IPS DF 6.9 (cell line): ENCODE results near the gene CYP2S1.
"Not testable (repeated sequence)": the region's sequence is repeated elsewhere in the genome, so short reads cannot be mapped to it uniquely, and the experiment has no call there.

Experiments used
- DNase-seq: peaks from one replicate; pipeline ENCODE4 v3.0.0-alpha.2; 2013; ENCODE audit warnings: low read depth, low spot score
- H3K27ac ChIP-seq: one replicate; pipeline ENCODE4 v1.5.1; 2013; ENCODE audit warnings: low read length, control low read depth
- H3K27me3 ChIP-seq: 2 replicates; pipeline ENCODE4 v1.6.1; 2013; ENCODE audit warnings: mild to moderate bottlenecking, low read length; ENCODE audit not compliant: control insufficient read depth, insufficient read depth
- H3K36me3 ChIP-seq: 2 replicates; pipeline ENCODE4 v1.6.1; 2013; ENCODE audit warnings: low read length; ENCODE audit not compliant: control insufficient read depth, insufficient read depth
- H3K4me1 ChIP-seq: 2 replicates; pipeline ENCODE4 v1.6.1; 2013; ENCODE audit warnings: low read length; ENCODE audit not compliant: control insufficient read depth, insufficient read depth
- H3K4me3 ChIP-seq: 2 replicates; pipeline ENCODE4 v1.5.1; 2013; ENCODE audit warnings: mild to moderate bottlenecking, low read length
- H3K9me3 ChIP-seq: 2 replicates; pipeline ENCODE4 v1.6.1; 2013; ENCODE audit warnings: low read length, inconsistent platforms; ENCODE audit not compliant: control insufficient read depth, insufficient read depth
- WGBS: extraction: QIAGEN DNeasy Blood & Tissue Kit; methylation state at CpG from one replicate; pipeline ENCODE4 v1.1.7; 2013; ENCODE audit warnings: mixed read lengths, missing lambda C conversion rate; ENCODE audit not compliant: insufficient read length, insufficient coverage; 5-methylcytosine and 5-hydroxymethylcytosine counted together

CYP2S1 gene

DNA sequence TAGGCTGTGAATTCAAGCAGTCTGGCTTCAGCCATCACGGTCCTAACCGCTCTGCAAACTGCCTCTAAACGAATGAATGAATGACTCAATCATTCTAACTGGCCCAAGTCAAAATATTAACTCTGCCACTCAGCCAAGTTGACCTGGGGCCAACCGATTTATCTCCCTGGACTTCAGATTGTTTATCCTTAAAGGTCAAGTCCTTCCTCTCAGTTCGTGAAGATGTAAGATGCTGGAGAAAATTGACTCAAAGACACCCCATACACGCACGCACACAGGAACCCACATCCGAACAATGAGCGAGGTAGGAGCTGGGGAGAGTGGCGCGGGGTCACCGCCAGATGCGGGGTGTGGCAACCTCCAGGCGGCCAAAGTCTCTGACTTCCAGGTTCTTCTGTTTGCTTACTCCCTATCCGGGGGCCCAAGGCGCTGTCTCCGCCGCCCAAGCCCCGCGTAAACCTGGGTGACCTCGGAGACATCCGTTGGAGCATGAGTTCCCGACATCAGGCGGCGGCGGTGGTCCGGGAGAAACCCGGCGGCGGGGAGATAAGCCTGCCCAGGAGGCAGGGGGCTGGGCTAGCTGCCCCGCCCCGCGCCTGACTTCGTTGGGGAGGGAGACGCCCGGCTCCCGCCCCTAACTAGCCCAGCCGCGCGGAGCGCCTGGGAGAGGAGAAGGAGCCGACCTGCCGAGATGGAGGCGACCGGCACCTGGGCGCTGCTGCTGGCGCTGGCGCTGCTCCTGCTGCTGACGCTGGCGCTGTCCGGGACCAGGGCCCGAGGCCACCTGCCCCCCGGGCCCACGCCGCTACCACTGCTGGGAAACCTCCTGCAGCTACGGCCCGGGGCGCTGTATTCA is at the start of gene CYP2S1:
Gene CYP2S1 (plus strand): TSS at position 646 of the 856 bp plus-strand sequence. CDS start 46 bp downstream, at position 692.
- peak within 1 kb of the TSS; percentile 82 for H3K4me3 ChIP-seq
- peaks cover 5% of the 10 kb centered on the region for H3K4me1 ChIP-seq
- H3K36me3 ChIP-seq = peaks cover 6% of the 10 kb centered on the region
- H3K27me3 ChIP-seq = no peaks in the 10 kb centered on the region
- peak within 1 kb of the TSS; percentile 12 for H3K27ac ChIP-seq
- WGBS = no CpG with 5 or more reads among the region's 58 CpGs
- DNase-seq = no peak
- H3K9me3 ChIP-seq = no peaks in the 10 kb centered on the region

- no peaks in the 10 kb centered on the region for H3K27me3 ChIP-seq
- no CpG with 5 or more reads among the region's 7 CpGs for WGBS
- H3K4me1 ChIP-seq = no peaks in the 10 kb centered on the region
- H3K36me3 ChIP-seq = no peaks in the 10 kb centered on the region
- no peak overlapping the region for H3K4me3 ChIP-seq
- peak; percentile 87 for DNase-seq
- no peaks in the 10 kb centered on the region for H3K9me3 ChIP-seq
- no peak overlapping the region for H3K27ac ChIP-seq
Measured at GRCh38 chr19:41144403-41144802, 48.6 kb upstream of the CYP2S1 start.

- no peak overlapping the region for H3K4me3 ChIP-seq
- DNase-seq = no peak
- no CpG with 5 or more reads among the region's 2 CpGs for WGBS
- H3K9me3 ChIP-seq = no peaks in the 10 kb centered on the region
- H3K4me1 ChIP-seq = no peaks in the 10 kb centered on the region
- H3K27ac ChIP-seq = no peak overlapping the region
- H3K27me3 ChIP-seq = no peaks in the 10 kb centered on the region
- no peaks in the 10 kb centered on the region for H3K36me3 ChIP-seq
Measured at GRCh38 chr19:41149831-41150230, 43.2 kb upstream of the CYP2S1 start.

DNA sequence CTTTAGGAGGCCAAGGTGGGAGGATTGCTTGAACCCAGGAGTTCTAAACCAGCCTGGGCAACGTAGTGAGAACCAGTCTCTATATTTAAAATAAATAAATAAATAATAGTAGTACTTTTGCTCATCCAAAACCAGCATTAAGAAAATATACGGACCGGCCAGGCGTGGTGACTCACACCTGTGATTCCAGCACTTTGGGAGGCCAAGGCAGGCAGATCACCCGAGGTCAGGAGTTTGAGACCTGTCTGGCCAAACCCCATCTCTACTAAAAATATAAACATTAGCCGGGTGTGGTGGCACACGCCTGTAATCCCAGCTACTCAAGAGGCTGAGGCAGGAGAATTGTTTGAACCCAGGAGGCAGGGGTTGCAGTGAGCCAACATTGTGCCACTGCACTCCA is 42.0 kb upstream of the CYP2S1 start:
- not testable (repeated sequence) for H3K4me1 ChIP-seq, H3K9me3 ChIP-seq, H3K4me3 ChIP-seq, H3K27me3 ChIP-seq, DNase-seq, H3K27ac ChIP-seq, H3K36me3 ChIP-seq
- WGBS = no CpG with 5 or more reads among the region's 7 CpGs

DNA sequence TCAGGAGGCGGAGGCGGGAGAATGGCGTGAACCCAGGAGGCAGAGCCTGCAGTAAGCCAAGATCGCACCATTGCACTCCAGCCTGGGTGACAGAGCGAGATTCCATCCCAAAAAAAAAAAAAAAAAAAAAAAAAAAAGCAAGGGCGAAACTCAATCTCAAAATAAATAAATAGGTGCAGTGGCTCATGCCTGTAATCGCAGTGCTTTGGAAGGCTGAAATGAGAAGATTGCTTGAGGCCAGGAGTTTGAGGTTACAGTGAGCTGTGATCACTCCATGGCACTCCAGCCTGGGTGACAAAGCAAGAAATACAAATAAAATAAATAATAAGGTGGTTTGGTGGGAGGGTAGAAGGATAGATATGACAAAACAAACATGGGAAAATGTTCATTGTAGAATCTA is 39.0 kb upstream of the CYP2S1 start:
- no peak for DNase-seq
- WGBS = no CpG with 5 or more reads among the region's 7 CpGs

DNA sequence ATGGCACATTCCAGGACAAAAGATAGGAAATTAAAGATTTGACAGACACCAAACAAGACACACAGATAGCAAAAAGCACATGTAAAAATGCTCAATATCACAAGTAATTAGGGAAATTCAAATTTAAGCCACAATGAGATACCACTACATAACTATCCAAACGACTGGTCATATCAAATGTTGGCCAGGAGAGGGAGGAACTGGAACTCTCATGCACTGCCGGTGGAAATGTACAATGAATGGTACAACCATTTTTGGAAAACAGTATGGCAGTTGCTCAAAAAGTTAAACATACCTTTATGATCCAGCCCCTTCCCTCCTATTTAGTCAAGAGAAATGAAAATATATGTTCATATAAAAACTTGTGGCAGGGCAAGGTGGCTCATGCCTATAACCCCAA is 36.8 kb upstream of the CYP2S1 start:
- no peaks in the 10 kb centered on the region for H3K9me3 ChIP-seq

More for the DNA sequence above, 39.0 kb upstream of the CYP2S1 start:
- peaks cover 2% of the 10 kb centered on the region; the same call in 1 of the 2 replicates for H3K4me1 ChIP-seq
- H3K27ac ChIP-seq = no peak overlapping the region
- H3K36me3 ChIP-seq = no peaks in the 10 kb centered on the region
- no peaks in the 10 kb centered on the region for H3K9me3 ChIP-seq
- no peak overlapping the region for H3K4me3 ChIP-seq
- H3K27me3 ChIP-seq = no peaks in the 10 kb centered on the region

GRCh38 chr19:41159881-41160280 is 33.1 kb upstream of the CYP2S1 start:
- Histone ChIP-seq H3K4me3 (no peak overlapping the region), H3K9me3 (no peaks in the 10 kb centered on the region), H3K27me3 (no peaks in the 10 kb centered on the region), H3K4me1 (peaks cover 2% of the 10 kb centered on the region; the same call in 1 of the 2 replicates), H3K27ac (no peak overlapping the region), H3K36me3 (no peaks in the 10 kb centered on the region)
- no CpG with 5 or more reads among the region's 2 CpGs for WGBS
- no peak for DNase-seq

More for the DNA sequence above, 36.8 kb upstream of the CYP2S1 start:
- Histone ChIP-seq H3K4me3 (no peak overlapping the region), H3K27ac (no peak overlapping the region), H3K27me3 (no peaks in the 10 kb centered on the region), H3K4me1 (peaks cover 2% of the 10 kb centered on the region; the same call in 1 of the 2 replicates), H3K36me3 (no peaks in the 10 kb centered on the region)
- no peak for DNase-seq
- WGBS = no CpG with 5 or more reads among the region's 2 CpGs

- H3K4me1 ChIP-seq = peaks cover 2% of the 10 kb centered on the region; the same call in 1 of the 2 replicates
- no peaks in the 10 kb centered on the region for H3K27me3 ChIP-seq
- H3K36me3 ChIP-seq = no peaks in the 10 kb centered on the region
- WGBS = no CpG with 5 or more reads among the region's 5 CpGs
- H3K9me3 ChIP-seq = no peaks in the 10 kb centered on the region
- peak; percentile 35 for DNase-seq
- H3K27ac ChIP-seq = no peak overlapping the region
- no peak overlapping the region for H3K4me3 ChIP-seq
Measured at GRCh38 chr19:41161903-41162302, 31.1 kb upstream of the CYP2S1 start.

- no peaks in the 10 kb centered on the region for H3K36me3 ChIP-seq
- no peak overlapping the region for H3K4me3 ChIP-seq
- no peak overlapping the region for H3K27ac ChIP-seq
- no peak for DNase-seq
- no peaks in the 10 kb centered on the region for H3K9me3 ChIP-seq
- no CpG with 5 or more reads among the region's 14 CpGs for WGBS
- H3K27me3 ChIP-seq = no peaks in the 10 kb centered on the region
- H3K4me1 ChIP-seq = no peaks in the 10 kb centered on the region
Measured at GRCh38 chr19:41166944-41167804, 25.8 kb upstream of the CYP2S1 start.

DNA sequence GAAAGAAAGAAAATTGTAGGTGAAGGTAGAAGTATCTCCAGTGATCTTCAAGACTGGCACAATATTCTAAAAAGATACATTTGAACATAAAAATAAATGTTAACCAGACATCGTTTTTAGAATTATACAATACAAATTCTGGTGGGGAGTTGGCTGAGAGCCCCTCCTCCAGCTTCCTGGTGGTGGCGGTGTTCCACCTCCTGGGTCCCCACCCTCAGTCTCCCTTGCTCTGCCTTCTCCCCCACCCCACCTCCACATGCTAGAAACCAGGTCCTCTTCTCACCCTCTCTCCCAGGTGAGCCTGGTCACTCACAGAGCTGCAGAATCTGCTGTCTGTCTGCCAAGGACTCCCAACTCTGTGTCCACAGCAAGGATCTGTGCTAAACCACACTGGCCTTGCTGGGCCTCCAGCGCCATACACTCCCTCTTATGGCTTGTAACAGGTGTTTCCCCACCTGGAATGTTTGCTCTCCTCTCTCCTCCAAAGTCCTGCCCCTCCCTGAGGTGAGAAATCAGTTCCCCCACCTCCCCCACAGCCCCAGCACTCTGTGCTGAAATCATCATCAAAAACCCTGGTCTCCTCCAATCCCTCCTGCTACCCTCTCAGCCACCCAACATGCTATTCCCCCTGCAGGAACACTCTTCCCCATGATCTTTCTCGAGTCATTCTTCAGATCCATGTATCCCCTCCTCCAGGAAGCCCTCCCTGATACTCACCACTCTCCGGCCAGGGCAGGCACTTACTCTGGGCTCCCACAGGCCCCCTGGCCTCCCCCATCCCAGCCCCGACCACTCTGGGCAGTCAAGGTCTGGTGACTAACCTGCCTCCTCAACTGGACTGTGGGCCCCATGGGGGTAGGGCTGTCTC is 20.5 kb upstream of the CYP2S1 start:
- peaks cover 2% of the 10 kb centered on the region for H3K4me1 ChIP-seq
- no peak overlapping the region for H3K4me3 ChIP-seq
- H3K36me3 ChIP-seq = no peaks in the 10 kb centered on the region
- no peak overlapping the region for H3K27ac ChIP-seq
- H3K9me3 ChIP-seq = no peaks in the 10 kb centered on the region
- WGBS = no CpG with 5 or more reads among the region's 6 CpGs
- no peaks in the 10 kb centered on the region for H3K27me3 ChIP-seq
- DNase-seq = no peak
